ENCODE results near the gene KRTAP2-2. TPM values are rescaled to one million over a fixed set of nuclear protein-coding genes. Genes with fewer than 3 reads are reported as not detected.

KRTAP2-2 gene
- total and polyA plus RNA-seq, 12 donors: not detected

DNA sequence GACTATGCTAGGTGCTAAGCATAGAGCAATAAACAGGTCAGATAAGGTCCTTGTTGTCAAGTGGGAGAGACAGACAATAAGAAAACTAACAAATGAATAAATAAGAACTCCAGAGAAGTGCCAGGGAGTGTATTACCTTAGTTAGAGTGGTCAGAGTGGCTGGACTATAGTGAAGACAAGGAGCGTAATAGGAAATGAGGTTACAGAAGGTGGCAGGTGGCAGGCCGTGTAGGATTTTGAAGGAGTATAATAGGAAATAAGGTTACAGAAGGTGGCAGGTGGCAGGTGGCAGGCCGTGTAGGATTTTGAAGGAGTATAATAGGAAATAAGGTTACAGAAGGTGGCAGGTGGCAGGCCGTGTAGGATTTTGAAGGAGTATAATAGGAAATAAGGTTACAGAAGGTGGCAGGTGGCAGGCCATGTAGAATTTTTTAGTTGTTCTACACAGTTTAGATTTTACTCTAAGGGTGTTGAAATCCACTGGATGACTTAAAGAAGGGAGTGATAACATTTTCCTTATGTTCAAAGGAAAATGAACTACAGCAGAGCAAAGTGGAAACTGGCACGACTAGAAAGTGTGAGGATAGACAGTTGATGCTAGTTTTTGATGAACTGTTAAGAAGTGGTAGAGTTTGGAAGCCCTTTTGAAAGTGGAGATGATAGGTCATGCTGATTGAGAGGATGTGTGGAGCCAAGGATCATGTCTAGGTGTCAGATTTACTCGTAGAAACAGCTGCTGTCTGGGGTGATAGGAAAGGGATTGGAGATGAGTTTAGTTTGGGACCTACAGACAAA lies 42.5 kb downstream of the KRTAP2-2 start:
- TF ChIP-seq, protein P1, sequence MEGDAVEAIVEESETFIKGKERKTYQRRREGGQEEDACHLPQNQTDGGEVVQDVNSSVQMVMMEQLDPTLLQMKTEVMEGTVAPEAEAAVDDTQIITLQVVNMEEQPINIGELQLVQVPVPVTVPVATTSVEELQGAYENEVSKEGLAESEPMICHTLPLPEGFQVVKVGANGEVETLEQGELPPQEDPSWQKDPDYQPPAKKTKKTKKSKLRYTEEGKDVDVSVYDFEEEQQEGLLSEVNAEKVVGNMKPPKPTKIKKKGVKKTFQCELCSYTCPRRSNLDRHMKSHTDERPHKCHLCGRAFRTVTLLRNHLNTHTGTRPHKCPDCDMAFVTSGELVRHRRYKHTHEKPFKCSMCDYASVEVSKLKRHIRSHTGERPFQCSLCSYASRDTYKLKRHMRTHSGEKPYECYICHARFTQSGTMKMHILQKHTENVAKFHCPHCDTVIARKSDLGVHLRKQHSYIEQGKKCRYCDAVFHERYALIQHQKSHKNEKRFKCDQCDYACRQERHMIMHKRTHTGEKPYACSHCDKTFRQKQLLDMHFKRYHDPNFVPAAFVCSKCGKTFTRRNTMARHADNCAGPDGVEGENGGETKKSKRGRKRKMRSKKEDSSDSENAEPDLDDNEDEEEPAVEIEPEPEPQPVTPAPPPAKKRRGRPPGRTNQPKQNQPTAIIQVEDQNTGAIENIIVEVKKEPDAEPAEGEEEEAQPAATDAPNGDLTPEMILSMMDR (IDR thresholded peaks at IDR 0.05): no peak
- no peak for DNase-seq

DNA sequence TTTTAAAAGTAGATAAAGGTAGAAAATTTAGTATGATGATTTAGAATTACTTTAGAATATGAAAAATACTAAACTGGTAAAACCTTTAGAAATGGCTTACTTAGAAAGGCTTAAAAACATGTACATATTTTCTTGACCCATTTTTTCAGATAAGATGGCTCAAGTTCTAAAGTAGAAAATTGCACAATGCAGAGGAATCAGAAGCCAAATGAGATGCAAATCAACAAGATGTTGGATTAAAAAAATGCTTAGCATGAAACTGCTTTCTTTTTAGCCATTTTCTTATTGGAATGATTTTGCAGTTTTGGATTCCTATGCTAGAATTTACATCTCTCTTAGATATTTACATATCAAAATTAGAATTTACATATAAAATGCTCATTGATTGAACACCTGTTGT lies 44.6 kb downstream of the KRTAP2-2 start:
- Histone ChIP-seq H3K4me3 (no peak overlapping the region), H3K36me3 (no peaks in the 10 kb centered on the region), H3K9me3 (no peaks in the 10 kb centered on the region), H3K27ac (no peak overlapping the region), H3K27me3 (peaks cover 0 to 4% (median 0%) of the 10 kb centered on the region in 7 donors), H3K4me1 (peaks cover 0 to 5% (median 0%) of the 10 kb centered on the region in 9 donors)
- TF ChIP-seq, protein P1 (IDR thresholded peaks at IDR 0.05): no peak
- no peak for ATAC-seq
- intact Hi-C loops (cut with DNase I): no loop called here
- DNase-seq: no peak

More for the DNA sequence above, 42.5 kb downstream of the KRTAP2-2 start:
- Histone ChIP-seq H3K27ac (no peak overlapping the region), H3K4me1 (peaks cover 0 to 5% (median 0%) of the 10 kb centered on the region in 9 donors), H3K9me3 (no peaks in the 10 kb centered on the region), H3K27me3 (peaks cover 0 to 4% (median 0%) of the 10 kb centered on the region in 7 donors), H3K4me3 (no peak overlapping the region), H3K36me3 (no peaks in the 10 kb centered on the region)
- intact Hi-C loops (cut with DNase I): no loop called here
- ATAC-seq: no peak
- 67 to 69% methylated on average over 6 of the region's 6 CpGs for WGBS, 2 donors

DNA sequence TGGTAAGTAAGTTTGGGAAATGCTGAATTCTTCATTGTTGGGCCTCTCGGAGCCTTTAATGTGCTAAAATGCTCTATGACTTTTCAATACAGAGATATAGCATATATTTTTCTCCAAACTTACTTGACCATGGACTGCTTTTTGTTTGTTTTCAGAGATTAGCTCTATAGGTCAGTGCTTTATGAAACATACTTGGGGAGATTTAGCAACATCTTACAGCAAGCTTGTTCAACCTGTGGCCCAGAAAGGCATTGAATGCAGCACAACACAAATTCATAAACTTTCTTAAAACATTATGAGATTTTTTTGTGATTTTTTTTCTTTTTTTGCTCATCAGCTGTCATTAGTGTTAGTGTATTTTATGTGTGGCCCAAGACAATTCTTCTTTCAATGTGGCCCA lies 45.1 kb downstream of the KRTAP2-2 start:
- no peak overlapping the region for H3K27ac ChIP-seq
- H3K4me3 ChIP-seq: no peak overlapping the region
- H3K27me3 ChIP-seq: peaks cover 0 to 3% (median 0%) of the 10 kb centered on the region in 7 donors
- WGBS, 2 donors: 81 to 85% methylated on average over 1 of the region's 1 CpG
- TF ChIP-seq, protein P1 (IDR thresholded peaks at IDR 0.05): no peak
- ATAC-seq: no peak
- intact Hi-C loops (cut with DNase I): no loop called here
- no peak for DNase-seq
- no peaks in the 10 kb centered on the region for H3K36me3 ChIP-seq
- H3K4me1 ChIP-seq: peaks cover 0 to 5% (median 0%) of the 10 kb centered on the region in 9 donors
- no peaks in the 10 kb centered on the region for H3K9me3 ChIP-seq

DNA sequence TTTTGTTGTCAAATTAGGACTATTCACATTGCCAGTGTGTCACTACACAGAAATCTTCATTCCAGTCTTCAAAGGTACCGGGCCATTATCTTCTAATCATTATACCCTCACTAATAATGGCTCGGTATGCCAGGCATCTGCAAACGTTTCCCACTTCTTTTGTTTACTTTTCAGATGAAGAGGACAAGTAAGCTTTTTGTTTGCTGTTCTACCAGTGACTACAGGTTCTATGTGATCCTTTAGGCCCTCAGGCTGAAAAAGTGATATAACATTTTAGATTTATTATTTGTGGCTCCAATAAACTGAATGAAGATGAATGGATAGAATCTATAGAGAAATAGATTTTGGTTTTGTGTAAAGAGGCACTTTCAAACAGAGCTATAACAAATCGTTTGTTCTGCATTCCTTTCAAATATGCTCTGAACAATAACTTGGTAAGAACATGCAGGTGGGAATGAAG lies 45.7 kb downstream of the KRTAP2-2 start:
- intact Hi-C loops (cut with DNase I): no loop called here
- 44 to 46% methylated on average over 4 of the region's 4 CpGs for WGBS, 2 donors

More for the DNA sequence above, 45.7 kb downstream of the KRTAP2-2 start:
- H3K36me3 ChIP-seq: no peaks in the 10 kb centered on the region
- H3K27me3 ChIP-seq: peaks cover 0 to 3% (median 0%) of the 10 kb centered on the region in 7 donors
- no peak for DNase-seq
- no peak for ATAC-seq
- no peaks in the 10 kb centered on the region for H3K9me3 ChIP-seq
- no peak overlapping the region for H3K4me3 ChIP-seq
- TF ChIP-seq, protein P1 (IDR thresholded peaks at IDR 0.05): no peak
- H3K4me1 ChIP-seq: peaks cover 0 to 5% (median 0%) of the 10 kb centered on the region in 9 donors
- H3K27ac ChIP-seq: no peak overlapping the region
